GM18498 (cell line): ENCODE data around the gene SYNPO.
A peak's percentile ranks its signal among the peaks of the same experiment; 100 is the strongest.

ENCODE experiments used
- ATAC-seq: cut with Tn5 transposase; IDR thresholded peaks from one replicate; pipeline ENCODE4 v1.9.1; 2021; ENCODE audit warnings: mild to moderate bottlenecking, moderate library complexity; ENCODE audit not compliant: unreplicated experiment

SYNPO gene

GRCh38 chr5:150674341-150674821 lies 33.9 kb downstream of the SYNPO start:
- ATAC-seq: no peak

GRCh38 chr5:150675069-150675468 lies 34.6 kb downstream of the SYNPO start:
- no peak for ATAC-seq

- ATAC-seq: no peak
Observed at GRCh38 chr5:150676578-150676977, 36.1 kb downstream of the SYNPO start.

- no peak for ATAC-seq
Observed at GRCh38 chr5:150689120-150689519, 48.7 kb downstream of the SYNPO start.

- ATAC-seq: no peak
Observed at GRCh38 chr5:150690760-150691159, 50.3 kb downstream of the SYNPO start.

- no peak for ATAC-seq
Observed at GRCh38 chr5:150692276-150692675, 51.8 kb downstream of the SYNPO start.

- ATAC-seq: no peak
Observed at GRCh38 chr5:150694612-150695011, 54.2 kb downstream of the SYNPO start.

- peak; percentile 11 for ATAC-seq
Observed at GRCh38 chr5:150700246-150700593, 59.8 kb downstream of the SYNPO start.

- peak; percentile 97 for ATAC-seq
Observed at GRCh38 chr5:150700594-150701377, 60.3 kb downstream of the SYNPO start, which contains the start of gene RBM22. RBM22 (minus strand) TSS chr5:150701062; CDS start chr5:150700985, 77 bp downstream.

GRCh38 chr5:150703762-150704161 lies 63.3 kb downstream of the SYNPO start:
- ATAC-seq: no peak

GRCh38 chr5:150706776-150707390 lies 66.4 kb downstream of the SYNPO start:
- no peak for ATAC-seq
